ENCODE results near the gene KAT6B.

DNA sequence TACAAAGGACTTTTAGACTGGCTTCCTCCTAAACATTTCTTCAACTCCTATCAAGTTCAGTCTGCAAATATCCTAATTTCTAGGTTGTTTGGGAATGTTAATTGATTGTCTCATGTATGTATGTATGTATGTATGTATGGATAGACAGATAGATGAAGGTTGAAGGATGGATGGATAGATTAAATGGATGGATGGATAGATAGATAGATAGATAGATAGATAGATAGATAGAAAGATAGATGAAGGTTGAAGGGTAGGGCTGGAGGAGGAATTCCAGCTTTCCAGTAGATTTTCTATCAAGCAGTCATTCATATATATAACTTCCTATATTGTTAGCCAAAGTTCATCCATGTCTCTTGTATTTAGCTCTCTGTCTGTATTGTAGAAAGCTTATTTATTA, 85.8 kb downstream of the KAT6B start:
- TF ChIP-seq, protein P1, sequence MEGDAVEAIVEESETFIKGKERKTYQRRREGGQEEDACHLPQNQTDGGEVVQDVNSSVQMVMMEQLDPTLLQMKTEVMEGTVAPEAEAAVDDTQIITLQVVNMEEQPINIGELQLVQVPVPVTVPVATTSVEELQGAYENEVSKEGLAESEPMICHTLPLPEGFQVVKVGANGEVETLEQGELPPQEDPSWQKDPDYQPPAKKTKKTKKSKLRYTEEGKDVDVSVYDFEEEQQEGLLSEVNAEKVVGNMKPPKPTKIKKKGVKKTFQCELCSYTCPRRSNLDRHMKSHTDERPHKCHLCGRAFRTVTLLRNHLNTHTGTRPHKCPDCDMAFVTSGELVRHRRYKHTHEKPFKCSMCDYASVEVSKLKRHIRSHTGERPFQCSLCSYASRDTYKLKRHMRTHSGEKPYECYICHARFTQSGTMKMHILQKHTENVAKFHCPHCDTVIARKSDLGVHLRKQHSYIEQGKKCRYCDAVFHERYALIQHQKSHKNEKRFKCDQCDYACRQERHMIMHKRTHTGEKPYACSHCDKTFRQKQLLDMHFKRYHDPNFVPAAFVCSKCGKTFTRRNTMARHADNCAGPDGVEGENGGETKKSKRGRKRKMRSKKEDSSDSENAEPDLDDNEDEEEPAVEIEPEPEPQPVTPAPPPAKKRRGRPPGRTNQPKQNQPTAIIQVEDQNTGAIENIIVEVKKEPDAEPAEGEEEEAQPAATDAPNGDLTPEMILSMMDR (IDR thresholded peaks at IDR 0.05): no peak
- no peak for TF ChIP-seq POLR2AphosphoS5 (IDR thresholded peaks at IDR 0.05)

All from prostate gland (tissue), 2 donors.